Colon (tissue), 2 donors: ENCODE data around the gene BMP2K.
A peak's percentile ranks its signal among the peaks of the same experiment; 100 is the strongest.

Experiments
- FAIRE-seq: peaks from 2 replicates; lab custom pipeline; 2012; peaks lifted over from hg19 to GRCh38; lab: Jason Lieb, UNC
- donor health status: control.
- donor health status: control.

Gene BMP2K

GRCh38 chr4:78937837-78938236 lies 161.7 kb downstream of the BMP2K start:
- no peak for FAIRE-seq

- no peak for FAIRE-seq
Measured at GRCh38 chr4:78938474-78938867, 162.3 kb downstream of the BMP2K start.

- no peak for FAIRE-seq
Measured at GRCh38 chr4:78938868-78939666, 162.9 kb downstream of the BMP2K start, which contains the start of gene PAQR3. Gene PAQR3, minus strand, starts transcription at chr4:78939438. Its CDS starts 214 bp downstream, at chr4:78939224.

GRCh38 chr4:78939667-78940008 lies 163.5 kb downstream of the BMP2K start:
- no peak for FAIRE-seq

GRCh38 chr4:78940752-78941151 lies 164.6 kb downstream of the BMP2K start:
- FAIRE-seq: no peak

GRCh38 chr4:78944381-78944780 lies 168.2 kb downstream of the BMP2K start:
- no peak for FAIRE-seq

GRCh38 chr4:78945651-78946179 lies 169.6 kb downstream of the BMP2K start:
- no peak for FAIRE-seq

- no peak for FAIRE-seq
Measured at GRCh38 chr4:78949735-78950134, 173.6 kb downstream of the BMP2K start.

- FAIRE-seq: peak; percentile 73
Measured at GRCh38 chr4:78951862-78952472, 175.8 kb downstream of the BMP2K start.

GRCh38 chr4:78953231-78953630 lies 177.1 kb downstream of the BMP2K start:
- no peak for FAIRE-seq

- FAIRE-seq: no peak
Measured at GRCh38 chr4:78953769-78954666, 177.9 kb downstream of the BMP2K start.

GRCh38 chr4:78956975-78957374 lies 180.8 kb downstream of the BMP2K start:
- no peak for FAIRE-seq

- FAIRE-seq: no peak
Measured at GRCh38 chr4:78960926-78961325, 184.8 kb downstream of the BMP2K start.
